HEK293 (cell line): ENCODE data around the gene ME2.
A peak's percentile ranks its signal among the peaks of the same experiment; 100 is the strongest.

Experiments
- BCL6B ChIP-seq: fragments of 450-650 bp; formaldehyde crosslinking; IDR thresholded peaks from 2 replicates; pipeline ENCODE4 v1.5.1; 2017; ENCODE audit warnings: missing biosample characterization, missing genetic modification characterization
- EGR2 ChIP-seq: fragments of 450-650 bp; formaldehyde crosslinking; IDR thresholded peaks from 2 replicates; pipeline ENCODE4 v1.5.1; 2016; ENCODE audit warnings: low read depth, missing biosample characterization, missing genetic modification characterization
- FEZF1 ChIP-seq: fragments of 450-650 bp; formaldehyde crosslinking; IDR thresholded peaks from 2 replicates; pipeline ENCODE4 v1.5.1; 2016; ENCODE audit warnings: missing biosample characterization, missing genetic modification characterization
- GFI1B ChIP-seq: fragments of 450-650 bp; formaldehyde crosslinking; IDR thresholded peaks from 2 replicates; pipeline ENCODE4 v1.5.1; 2016; ENCODE audit warnings: missing biosample characterization, missing genetic modification characterization
- GLI2 ChIP-seq: fragments of 450-650 bp; formaldehyde crosslinking; IDR thresholded peaks from 2 replicates; pipeline ENCODE4; 2017; ENCODE audit warnings: missing biosample characterization, missing genetic modification characterization, low read depth, borderline replicate concordance
- HOXD13 ChIP-seq: sonication (generic); formaldehyde crosslinking; IDR thresholded peaks from 2 replicates; pipeline ENCODE4 v1.8.0; 2022; ENCODE audit warnings: missing genetic modification reagents, borderline replicate concordance
- IKZF3 ChIP-seq: fragments of 450-650 bp; IDR thresholded peaks from 2 replicates; pipeline ENCODE4 v1.5.0; 2018; ENCODE audit warnings: missing biosample characterization, mild to moderate bottlenecking, missing genetic modification characterization, moderate library complexity
- KLF7 ChIP-seq: fragments of 450-650 bp; formaldehyde crosslinking; IDR thresholded peaks from 2 replicates; pipeline ENCODE4 v1.5.1; 2016; ENCODE audit warnings: missing biosample characterization, missing genetic modification characterization, borderline replicate concordance
- PRDM10 ChIP-seq: fragments of 450-650 bp; formaldehyde crosslinking; IDR thresholded peaks from 2 replicates; pipeline ENCODE4 v1.5.1; 2016; ENCODE audit warnings: missing biosample characterization, missing genetic modification characterization
- ZBTB20 ChIP-seq: fragments of 450-650 bp; formaldehyde crosslinking; IDR thresholded peaks from 2 replicates; pipeline ENCODE4 v1.5.1; 2016; ENCODE audit warnings: missing biosample characterization, missing genetic modification characterization
- ZBTB49 ChIP-seq: fragments of 450-650 bp; formaldehyde crosslinking; IDR thresholded peaks from 2 replicates; pipeline ENCODE4 v1.5.1; 2016; ENCODE audit warnings: missing biosample characterization, missing genetic modification characterization, low read depth
- ZBTB8A ChIP-seq: fragments of 450-650 bp; formaldehyde crosslinking; IDR thresholded peaks from 2 replicates; pipeline ENCODE4 v1.5.1; 2016; ENCODE audit warnings: missing biosample characterization, missing genetic modification characterization
- ZFP3 ChIP-seq: fragments of 450-650 bp; formaldehyde crosslinking; IDR thresholded peaks from 2 replicates; pipeline ENCODE4 v1.5.1; 2016; ENCODE audit warnings: low read depth, missing biosample characterization, missing genetic modification characterization
- ZIC2 ChIP-seq: fragments of 450-650 bp; formaldehyde crosslinking; IDR thresholded peaks from 2 replicates; pipeline ENCODE4 v1.5.1; 2016; ENCODE audit warnings: missing biosample characterization, missing genetic modification characterization
- ZNF112 ChIP-seq: fragments of 450-650 bp; formaldehyde crosslinking; IDR thresholded peaks from 2 replicates; pipeline ENCODE4 v1.5.0; 2017; ENCODE audit warnings: missing biosample characterization, missing genetic modification characterization
- ZNF133 ChIP-seq: fragments of 450-650 bp; formaldehyde crosslinking; IDR thresholded peaks from 2 replicates; pipeline ENCODE4 v1.5.1; 2016; ENCODE audit warnings: missing biosample characterization, missing genetic modification characterization
- ZNF214 ChIP-seq: fragments of 450-650 bp; formaldehyde crosslinking; IDR thresholded peaks from 2 replicates; pipeline ENCODE4 v1.5.1; 2017; ENCODE audit warnings: missing biosample characterization, mild to moderate bottlenecking, missing genetic modification characterization, borderline replicate concordance
- ZNF280C ChIP-seq: fragments of 450-650 bp; formaldehyde crosslinking; IDR thresholded peaks from 2 replicates; pipeline ENCODE4 v1.5.1; 2016; ENCODE audit warnings: missing biosample characterization, missing genetic modification characterization
- ZNF366 ChIP-seq: fragments of 450-650 bp; formaldehyde crosslinking; conservative IDR thresholded peaks from 2 replicates; pipeline ENCODE4 v1.5.1; 2016; ENCODE audit warnings: missing biosample characterization, missing genetic modification characterization
- ZNF404 ChIP-seq: fragments of 450-650 bp; formaldehyde crosslinking; IDR thresholded peaks from 2 replicates; pipeline ENCODE4 v1.5.1; 2017; ENCODE audit warnings: missing biosample characterization, missing genetic modification characterization
- ZNF426 ChIP-seq: fragments of 450-650 bp; formaldehyde crosslinking; IDR thresholded peaks from 2 replicates; pipeline ENCODE4 v1.5.1; 2017; ENCODE audit warnings: missing biosample characterization, missing genetic modification characterization, mild to moderate bottlenecking, inconsistent platforms, moderate library complexity
- ZNF433 ChIP-seq: fragments of 450-650 bp; formaldehyde crosslinking; IDR thresholded peaks from 2 replicates; pipeline ENCODE4 v1.5.1; 2016; ENCODE audit warnings: missing biosample characterization, missing genetic modification characterization, low read depth
- ZNF488 ChIP-seq: fragments of 450-650 bp; formaldehyde crosslinking; IDR thresholded peaks from 2 replicates; pipeline ENCODE4 v1.5.1; 2016; ENCODE audit warnings: missing biosample characterization, missing genetic modification characterization
- ZNF549 ChIP-seq: fragments of 450-650 bp; IDR thresholded peaks from 2 replicates; pipeline ENCODE4 v1.5.1; 2018; ENCODE audit warnings: missing biosample characterization, missing genetic modification characterization, mild to moderate bottlenecking, inconsistent platforms, moderate library complexity
- ZNF558 ChIP-seq: fragments of 450-650 bp; formaldehyde crosslinking; IDR thresholded peaks from 2 replicates; pipeline ENCODE4 v1.5.1; 2016; ENCODE audit warnings: missing biosample characterization, missing genetic modification characterization
- ZNF639 ChIP-seq: fragments of 450-650 bp; formaldehyde crosslinking; IDR thresholded peaks from 2 replicates; pipeline ENCODE4 v1.5.1; 2016; ENCODE audit warnings: missing biosample characterization, missing genetic modification characterization
- ZNF658 ChIP-seq: fragments of 450-650 bp; formaldehyde crosslinking; IDR thresholded peaks from 2 replicates; pipeline ENCODE4; 2016; ENCODE audit warnings: missing biosample characterization, missing genetic modification characterization
- ZNF747 ChIP-seq: fragments of 450-650 bp; formaldehyde crosslinking; IDR thresholded peaks from 2 replicates; pipeline ENCODE4 v1.5.1; 2016; ENCODE audit warnings: missing biosample characterization, missing genetic modification characterization
- ZNF843 ChIP-seq: fragments of 450-650 bp; formaldehyde crosslinking; IDR thresholded peaks from 2 replicates; pipeline ENCODE4 v1.5.1; 2016; ENCODE audit warnings: missing biosample characterization, missing genetic modification characterization
- ZSCAN16 ChIP-seq: fragments of 450-650 bp; formaldehyde crosslinking; IDR thresholded peaks from 2 replicates; pipeline ENCODE4 v1.5.1; 2016; ENCODE audit warnings: missing biosample characterization, missing genetic modification characterization

Gene ME2

GRCh38 chr18:50836521-50836957 is 42.4 kb upstream of the ME2 start (continued):
- TF ChIP-seq PRDM10 (tag by site-specific recombination), result peak; percentile 56; the same call in 1 of the 2 replicates
- TF ChIP-seq ZNF366 (tag by site-specific recombination), result peak; percentile 90
- TF ChIP-seq ZNF658 (tag by site-specific recombination), result no peak
- TF ChIP-seq ZNF488 (tag by site-specific recombination), result no peak
- TF ChIP-seq ZNF133 (tag by site-specific recombination), result no peak
- TF ChIP-seq EGR2, result no peak
- no peak for TF ChIP-seq ZNF549 (tag by site-specific recombination)
- 0 out of 2 replicates have a peak, but pooled peaks have one; percentile 25 for TF ChIP-seq GFI1B (tag by site-specific recombination)
- no peak for TF ChIP-seq ZBTB49 (tag by site-specific recombination)
- peak; percentile 54; the same call in 1 of the 2 replicates for TF ChIP-seq FEZF1 (tag by site-specific recombination)
- no peak for TF ChIP-seq KLF7 (tag by site-specific recombination)
- TF ChIP-seq ZBTB20 (tag by site-specific recombination), result no peak
- no peak for TF ChIP-seq ZNF426 (tag by site-specific recombination)
- TF ChIP-seq ZNF433 (tag by site-specific recombination), result no peak
- no peak for TF ChIP-seq ZNF112
- TF ChIP-seq ZNF280C, result no peak
- TF ChIP-seq ZNF404, result no peak
- no peak for TF ChIP-seq ZSCAN16 (tag by site-specific recombination)
- no peak for TF ChIP-seq IKZF3
- TF ChIP-seq ZBTB8A (tag by site-specific recombination), result no peak
- TF ChIP-seq ZFP3 (tag by site-specific recombination), result no peak
- no peak for TF ChIP-seq ZIC2 (tag by site-specific recombination)
- TF ChIP-seq ZNF214, result no peak
- TF ChIP-seq ZNF843 (tag by site-specific recombination), result 0 out of 2 replicates have a peak, but pooled peaks have one; percentile 49
- TF ChIP-seq ZNF558, result no peak
- no peak for TF ChIP-seq BCL6B (tag by site-specific recombination)
- TF ChIP-seq ZNF639 (tag by site-specific recombination), result no peak; the same call in 1 of the 2 replicates
- no peak for TF ChIP-seq HOXD13 (CRISPR knock-in tag)
- TF ChIP-seq ZNF747, result no peak
- TF ChIP-seq GLI2 (tag by site-specific recombination), result 0 out of 2 replicates have a peak, but pooled peaks have one; percentile 11
